Measurements from ENCODE around the gene STK17B.

GRCh38 chr2:196097864-196098660, 73.3 kb downstream of the STK17B start:
- no peak for TF ChIP-seq POLR2AphosphoS5 (IDR thresholded peaks at IDR 0.05)
- TF ChIP-seq, protein P1, sequence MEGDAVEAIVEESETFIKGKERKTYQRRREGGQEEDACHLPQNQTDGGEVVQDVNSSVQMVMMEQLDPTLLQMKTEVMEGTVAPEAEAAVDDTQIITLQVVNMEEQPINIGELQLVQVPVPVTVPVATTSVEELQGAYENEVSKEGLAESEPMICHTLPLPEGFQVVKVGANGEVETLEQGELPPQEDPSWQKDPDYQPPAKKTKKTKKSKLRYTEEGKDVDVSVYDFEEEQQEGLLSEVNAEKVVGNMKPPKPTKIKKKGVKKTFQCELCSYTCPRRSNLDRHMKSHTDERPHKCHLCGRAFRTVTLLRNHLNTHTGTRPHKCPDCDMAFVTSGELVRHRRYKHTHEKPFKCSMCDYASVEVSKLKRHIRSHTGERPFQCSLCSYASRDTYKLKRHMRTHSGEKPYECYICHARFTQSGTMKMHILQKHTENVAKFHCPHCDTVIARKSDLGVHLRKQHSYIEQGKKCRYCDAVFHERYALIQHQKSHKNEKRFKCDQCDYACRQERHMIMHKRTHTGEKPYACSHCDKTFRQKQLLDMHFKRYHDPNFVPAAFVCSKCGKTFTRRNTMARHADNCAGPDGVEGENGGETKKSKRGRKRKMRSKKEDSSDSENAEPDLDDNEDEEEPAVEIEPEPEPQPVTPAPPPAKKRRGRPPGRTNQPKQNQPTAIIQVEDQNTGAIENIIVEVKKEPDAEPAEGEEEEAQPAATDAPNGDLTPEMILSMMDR (IDR thresholded peaks at IDR 0.05 in 8 of 11, conservative IDR thresholded peaks at IDR 0.05 in 3 of 11) = no peak
